HCT116 (cell line): ENCODE results near the gene LDAH. TPM values are rescaled to one million over a fixed set of nuclear protein-coding genes. Genes with fewer than 3 reads are reported as not detected.
"Not testable (repeated sequence)": the region's sequence is repeated elsewhere in the genome, so short reads cannot be mapped to it uniquely, and the experiment has no call there.

ENCODE experiments used
- ATAC-seq: fragments of 200-7000 bp; cut with Tn5 transposase; 2 replicates; pipeline ENCODE4 v1.9.1; 2020; ENCODE audit warnings: mild to moderate bottlenecking, moderate library complexity
- BruUV-seq: library from RNA; stranded (reverse); fragments of 400-500 nt; replicated peaks from 2 replicates; lab custom pipeline; 2021; lab: Mats Ljungman, UMichigan
- CTCF ChIA-PET: fragments of 300-600 bp; sonication (Branson Sonifier 250); formaldehyde crosslinking; loops from one replicate; lab custom pipeline; 2021; ENCODE audit warnings: antibody characterized with exemption; lab: Charles Lee
- POLR2A ChIA-PET: fragments of 300-600, 350-600 bp; sonication (Branson Sonifier 250); formaldehyde crosslinking; loops from one replicate; lab custom pipeline; 2021; ENCODE audit warnings: antibody characterized with exemption; lab: Charles Lee
- RAD21 ChIA-PET, 2 experiments: fragments of 300-600 bp; sonication (Branson Sonifier 250); formaldehyde crosslinking; loops; one replicate each; lab custom pipeline; 2023; ENCODE audit warnings: low total read pairs in 2 of 2; ENCODE audit not compliant: uncharacterized antibody in 2 of 2, unreplicated experiment in 2 of 2, low non-redundant PET in 1 of 2; lab: Charles Lee
- DNase-seq: peaks from one replicate; pipeline ENCODE4 v3.0.0-alpha.2; 2010; ENCODE audit warnings: low read depth, low spot score
- H2AFZ ChIP-seq: fragments of 200-600 bp; shearing (Covaris generic), sonication (generic); 2 replicates; pipeline ENCODE4 v1.6.1; 2017; ENCODE audit warnings: low read depth, mixed run types, mixed read lengths, antibody characterized with exemption, low read length; ENCODE audit not compliant: poor library complexity, severe bottlenecking
- H3K27ac ChIP-seq: 2 replicates; pipeline ENCODE4 v1.5.1; 2012; ENCODE audit warnings: low read depth, low read length
- H3K27me3 ChIP-seq: fragments of 200-600 bp; sonication (generic); 2 replicates; pipeline ENCODE4 v1.6.1; 2016; ENCODE audit warnings: mixed run types, low read length, mixed read lengths; ENCODE audit not compliant: insufficient read depth
- H3K36me3 ChIP-seq, 2 experiments: fragments of 200-500 bp in 1 of 2; fragments of 200-600 bp in 1 of 2; sonication (Bioruptor generic) in 1 of 2; sonication (generic) in 1 of 2; 2 replicates each; pipeline versions ENCODE4 v1.5.1 to v1.6.1; 2014 to 2016; ENCODE audit warnings: low read length in 2 of 2, inconsistent platforms in 1 of 2, mixed read lengths in 1 of 2, mixed run types in 1 of 2; ENCODE audit not compliant: insufficient read depth in 2 of 2, control insufficient read depth in 1 of 2
- H3K4me1 ChIP-seq, 2 experiments: fragments of 200-600 bp in 1 of 2; sonication (generic) in 1 of 2; 2 replicates each; pipeline versions ENCODE4 v1.5.1 to v1.6.1; 2012 to 2017; ENCODE audit warnings: low read length in 2 of 2, inconsistent platforms in 1 of 2, mild to moderate bottlenecking in 1 of 2, mixed read lengths in 1 of 2, mixed run types in 1 of 2, moderate library complexity in 1 of 2; ENCODE audit not compliant: insufficient read depth in 2 of 2, control insufficient read depth in 1 of 2
- H3K4me2 ChIP-seq: fragments of 200-600 bp; sonication (generic); 2 replicates; pipeline ENCODE4 v1.6.1; 2017; ENCODE audit warnings: mixed run types, low read length, mixed read lengths
- H3K4me3 ChIP-seq, 2 experiments: fragments of 200-600 bp in 1 of 2; sonication (generic) in 1 of 2; replicated peaks in 1 of 2; 2 replicates each; pipeline ENCODE4 v1.5.1; 2011 to 2016; ENCODE audit warnings: low read length in 2 of 2, control low read depth in 1 of 2, low read depth in 1 of 2, mild to moderate bottlenecking in 1 of 2, mixed read lengths in 1 of 2, mixed run types in 1 of 2
- H3K79me2 ChIP-seq: fragments of 200-600 bp; sonication (generic); 2 replicates; pipeline ENCODE4 v1.6.1; 2017; ENCODE audit warnings: mild to moderate bottlenecking, mixed run types, low read length, moderate library complexity, mixed read lengths; ENCODE audit not compliant: insufficient read depth
- H3K9ac ChIP-seq: fragments of 200-600 bp; sonication (generic); 2 replicates; pipeline ENCODE4 v1.6.1; 2016; ENCODE audit warnings: low read length, mixed read lengths
- H3K9me2 ChIP-seq: fragments of 200-600 bp; sonication (generic), shearing (Covaris generic); 2 replicates; pipeline ENCODE4 v1.6.1; 2017; ENCODE audit warnings: mixed run types, mild to moderate bottlenecking, moderate library complexity; ENCODE audit not compliant: insufficient read depth
- H3K9me3 ChIP-seq, 2 experiments: fragments of 200-500 bp in 1 of 2; fragments of 200-600 bp in 1 of 2; sonication (Bioruptor generic) in 1 of 2; sonication (generic) in 1 of 2; 2 replicates each; pipeline ENCODE4 v1.6.1; 2014 to 2017; ENCODE audit warnings: low read length in 2 of 2, mixed read lengths in 2 of 2, inconsistent platforms in 1 of 2, low read depth in 1 of 2, mild to moderate bottlenecking in 1 of 2, mixed run types in 1 of 2, moderate library complexity in 1 of 2; ENCODE audit not compliant: control insufficient read depth in 1 of 2, insufficient read depth in 1 of 2
- H4K20me1 ChIP-seq: fragments of 200-600 bp; sonication (generic), shearing (Covaris generic); 2 replicates; pipeline ENCODE4 v1.6.1; 2017; ENCODE audit warnings: mixed run types, mild to moderate bottlenecking, moderate library complexity; ENCODE audit not compliant: insufficient read depth
- intact Hi-C: fragments of 100-400 bp; cut with micrococcal nuclease; formaldehyde crosslinking; loops from 2 replicates; pipeline ENCODE4 v1.10.0; 2022
- total RNA-seq: library from RNA; stranded (reverse); gene quantifications from one replicate; pipeline ENCODE4 v1.2.1, GENCODE V29; 2021; ENCODE audit not compliant: unreplicated experiment
- TF ChIP-seq, protein P1 (sequence below): IDR thresholded peaks from 2 replicates; pipeline ENCODE4 v1.6.1; 2012; ENCODE audit warnings: low read depth
- TF ChIP-seq, protein P2 (sequence below): IDR thresholded peaks from 2 replicates; pipeline ENCODE4 v1.6.1; 2012

LDAH gene
- total RNA-seq, 1 experiment from 2014 or later: 25.7 TPM

DNA sequence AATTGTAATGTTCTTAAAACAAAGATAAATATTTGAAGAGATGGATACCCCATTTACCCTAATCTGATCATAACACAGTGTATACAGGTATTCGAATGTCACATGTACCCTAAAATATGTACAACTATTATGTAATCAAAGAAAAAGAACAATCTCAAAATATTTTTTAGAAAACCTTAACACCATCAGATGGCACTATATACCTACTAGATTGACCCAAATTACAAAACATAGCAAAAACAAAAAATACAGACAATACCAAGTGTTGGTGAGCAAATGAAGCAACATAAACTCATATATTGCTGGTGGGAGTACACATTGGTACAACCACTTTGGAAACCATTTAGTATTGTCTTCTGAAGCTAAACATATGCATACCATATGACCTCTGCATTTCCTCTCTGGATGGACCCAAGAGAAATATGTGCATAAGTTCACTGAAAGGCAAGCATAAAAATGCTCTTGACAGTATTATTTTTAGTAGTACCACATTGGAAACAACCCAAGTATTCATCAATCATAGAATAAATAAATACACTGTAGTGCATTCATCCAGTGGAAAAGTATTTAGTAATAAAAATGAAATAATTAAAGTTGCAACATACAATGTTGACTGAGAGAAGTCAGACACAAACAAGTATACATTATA, 100.2 kb downstream of the LDAH start:
- no peak overlapping the region for H3K9ac ChIP-seq
- no peak overlapping the region for H2AFZ ChIP-seq
- no TSS peak for BruUV-seq
- H3K4me3 ChIP-seq: no peak overlapping the region
- no peaks in the 10 kb centered on the region for H3K27me3 ChIP-seq
- ChIA-PET POLR2A (no interaction called here), RAD21 (no interaction called here), CTCF (no interaction called here)
- DNase-seq (no peak), ATAC-seq (no peak)
- no peak overlapping the region for H3K27ac ChIP-seq
- H3K9me3 ChIP-seq: no peaks in the 10 kb centered on the region
- intact Hi-C loops: no loop called here
- no peaks in the 10 kb centered on the region for H4K20me1 ChIP-seq
- H3K4me2 ChIP-seq: no peak overlapping the region
- no peaks in the 10 kb centered on the region for H3K9me2 ChIP-seq
- TF ChIP-seq, protein P1, sequence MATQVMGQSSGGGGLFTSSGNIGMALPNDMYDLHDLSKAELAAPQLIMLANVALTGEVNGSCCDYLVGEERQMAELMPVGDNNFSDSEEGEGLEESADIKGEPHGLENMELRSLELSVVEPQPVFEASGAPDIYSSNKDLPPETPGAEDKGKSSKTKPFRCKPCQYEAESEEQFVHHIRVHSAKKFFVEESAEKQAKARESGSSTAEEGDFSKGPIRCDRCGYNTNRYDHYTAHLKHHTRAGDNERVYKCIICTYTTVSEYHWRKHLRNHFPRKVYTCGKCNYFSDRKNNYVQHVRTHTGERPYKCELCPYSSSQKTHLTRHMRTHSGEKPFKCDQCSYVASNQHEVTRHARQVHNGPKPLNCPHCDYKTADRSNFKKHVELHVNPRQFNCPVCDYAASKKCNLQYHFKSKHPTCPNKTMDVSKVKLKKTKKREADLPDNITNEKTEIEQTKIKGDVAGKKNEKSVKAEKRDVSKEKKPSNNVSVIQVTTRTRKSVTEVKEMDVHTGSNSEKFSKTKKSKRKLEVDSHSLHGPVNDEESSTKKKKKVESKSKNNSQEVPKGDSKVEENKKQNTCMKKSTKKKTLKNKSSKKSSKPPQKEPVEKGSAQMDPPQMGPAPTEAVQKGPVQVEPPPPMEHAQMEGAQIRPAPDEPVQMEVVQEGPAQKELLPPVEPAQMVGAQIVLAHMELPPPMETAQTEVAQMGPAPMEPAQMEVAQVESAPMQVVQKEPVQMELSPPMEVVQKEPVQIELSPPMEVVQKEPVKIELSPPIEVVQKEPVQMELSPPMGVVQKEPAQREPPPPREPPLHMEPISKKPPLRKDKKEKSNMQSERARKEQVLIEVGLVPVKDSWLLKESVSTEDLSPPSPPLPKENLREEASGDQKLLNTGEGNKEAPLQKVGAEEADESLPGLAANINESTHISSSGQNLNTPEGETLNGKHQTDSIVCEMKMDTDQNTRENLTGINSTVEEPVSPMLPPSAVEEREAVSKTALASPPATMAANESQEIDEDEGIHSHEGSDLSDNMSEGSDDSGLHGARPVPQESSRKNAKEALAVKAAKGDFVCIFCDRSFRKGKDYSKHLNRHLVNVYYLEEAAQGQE: no peak
- TF ChIP-seq, all 23 proteins: peak for 0
- H3K4me1 ChIP-seq: no peaks in the 10 kb centered on the region
- H3K36me3 ChIP-seq: no peaks in the 10 kb centered on the region
- H3K79me2 ChIP-seq: 0 out of 2 replicates have a peak, but pooled peaks cover under 1% of the 10 kb centered on the region

DNA sequence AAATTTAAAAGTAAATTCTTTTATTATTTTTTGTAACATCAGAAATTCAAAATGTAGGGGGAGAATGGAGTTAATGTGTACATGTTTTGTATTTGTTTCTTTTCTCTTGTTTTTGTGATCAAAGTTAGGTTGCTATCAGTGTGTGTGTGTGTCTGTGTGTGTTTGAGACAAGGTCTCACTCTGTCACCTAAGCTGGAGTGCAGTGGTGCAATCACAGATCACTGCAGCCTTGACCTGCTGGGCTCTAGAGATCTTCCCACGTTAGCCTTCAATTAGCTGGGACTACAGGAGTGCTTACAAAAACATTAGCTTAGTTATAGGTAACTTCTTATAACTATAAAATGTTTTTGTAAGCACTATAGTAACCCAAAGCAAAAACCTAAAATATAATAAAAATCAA, 105.3 kb downstream of the LDAH start:
- H3K9me3 ChIP-seq: no peaks in the 10 kb centered on the region
- 0 out of 2 replicates have a peak, but pooled peaks cover 4% of the 10 kb centered on the region for H3K79me2 ChIP-seq
- H3K9me2 ChIP-seq: no peaks in the 10 kb centered on the region
- DNase-seq: no peak
- H3K4me3 ChIP-seq: no peak overlapping the region
- no peak overlapping the region for H3K4me2 ChIP-seq
- no peaks in the 10 kb centered on the region for H3K4me1 ChIP-seq
- H4K20me1 ChIP-seq: no peaks in the 10 kb centered on the region
- no peak for ATAC-seq
- intact Hi-C loops: no loop called here
- ChIA-PET CTCF (no interaction called here), POLR2A (no interaction called here), RAD21 (no interaction called here)
- BruUV-seq: no TSS peak
- no peaks in the 10 kb centered on the region for H3K27me3 ChIP-seq
- TF ChIP-seq, protein P2, sequence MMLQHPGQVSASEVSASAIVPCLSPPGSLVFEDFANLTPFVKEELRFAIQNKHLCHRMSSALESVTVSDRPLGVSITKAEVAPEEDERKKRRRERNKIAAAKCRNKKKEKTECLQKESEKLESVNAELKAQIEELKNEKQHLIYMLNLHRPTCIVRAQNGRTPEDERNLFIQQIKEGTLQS: no peak
- no peak overlapping the region for H3K9ac ChIP-seq
- H2AFZ ChIP-seq: no peak overlapping the region
- no peak overlapping the region for H3K27ac ChIP-seq
- no peaks in the 10 kb centered on the region for H3K36me3 ChIP-seq

DNA sequence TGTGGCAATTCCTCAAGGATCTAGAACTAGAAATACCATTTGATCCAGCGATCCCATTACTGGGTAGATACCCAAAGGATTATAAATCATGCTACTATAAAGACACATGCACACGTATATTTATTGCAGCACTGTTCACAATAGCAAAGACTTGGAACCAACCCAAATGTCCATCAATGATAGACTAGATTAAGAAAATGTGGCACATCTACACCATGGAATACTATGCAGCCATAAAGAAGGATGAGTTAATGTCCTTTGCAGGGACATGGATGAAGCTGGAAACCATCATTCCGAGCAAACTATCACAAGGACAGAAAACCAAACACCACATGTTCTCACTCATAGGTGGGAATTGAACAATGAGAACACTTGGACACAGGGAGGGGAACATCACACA, 106.7 kb downstream of the LDAH start:
- ATAC-seq, H3K4me2 ChIP-seq, H3K36me3 ChIP-seq, RAD21 ChIA-PET, BruUV-seq, H3K9ac ChIP-seq, H3K4me1 ChIP-seq, H3K27ac ChIP-seq, intact Hi-C loops, H3K4me3 ChIP-seq, H3K9me3 ChIP-seq, H3K9me2 ChIP-seq, H3K79me2 ChIP-seq, POLR2A ChIA-PET, CTCF ChIA-PET, H2AFZ ChIP-seq, H3K27me3 ChIP-seq, DNase-seq, H4K20me1 ChIP-seq: not testable (repeated sequence)
